ENCODE results near the gene SLC44A5. TPM values are rescaled to one million over a fixed set of nuclear protein-coding genes. Genes with fewer than 3 reads are reported as not detected.

The SLC44A5 gene
- total RNA-seq, 1 experiment from 2014 or later, result 0.80 TPM

DNA sequence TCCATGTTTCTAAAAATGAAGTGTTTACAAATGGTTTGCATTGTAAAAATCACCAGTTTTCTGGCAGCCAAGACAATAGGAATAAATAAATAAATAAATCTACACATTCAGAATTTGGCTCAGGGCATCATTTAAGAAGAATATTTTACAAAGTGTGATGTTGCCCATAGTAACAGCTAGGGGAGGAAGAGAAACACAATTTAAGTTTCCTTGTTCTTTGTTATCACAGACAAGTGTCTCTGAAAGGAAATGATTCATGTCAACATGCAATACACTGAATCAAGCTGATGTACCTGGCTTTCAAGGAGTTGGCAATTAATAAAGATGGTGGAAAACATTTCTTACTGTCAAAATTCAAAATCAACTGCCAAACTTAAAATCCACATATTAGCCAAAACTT is 402.1 kb downstream of the SLC44A5 start:
- TF ChIP-seq, protein P1, sequence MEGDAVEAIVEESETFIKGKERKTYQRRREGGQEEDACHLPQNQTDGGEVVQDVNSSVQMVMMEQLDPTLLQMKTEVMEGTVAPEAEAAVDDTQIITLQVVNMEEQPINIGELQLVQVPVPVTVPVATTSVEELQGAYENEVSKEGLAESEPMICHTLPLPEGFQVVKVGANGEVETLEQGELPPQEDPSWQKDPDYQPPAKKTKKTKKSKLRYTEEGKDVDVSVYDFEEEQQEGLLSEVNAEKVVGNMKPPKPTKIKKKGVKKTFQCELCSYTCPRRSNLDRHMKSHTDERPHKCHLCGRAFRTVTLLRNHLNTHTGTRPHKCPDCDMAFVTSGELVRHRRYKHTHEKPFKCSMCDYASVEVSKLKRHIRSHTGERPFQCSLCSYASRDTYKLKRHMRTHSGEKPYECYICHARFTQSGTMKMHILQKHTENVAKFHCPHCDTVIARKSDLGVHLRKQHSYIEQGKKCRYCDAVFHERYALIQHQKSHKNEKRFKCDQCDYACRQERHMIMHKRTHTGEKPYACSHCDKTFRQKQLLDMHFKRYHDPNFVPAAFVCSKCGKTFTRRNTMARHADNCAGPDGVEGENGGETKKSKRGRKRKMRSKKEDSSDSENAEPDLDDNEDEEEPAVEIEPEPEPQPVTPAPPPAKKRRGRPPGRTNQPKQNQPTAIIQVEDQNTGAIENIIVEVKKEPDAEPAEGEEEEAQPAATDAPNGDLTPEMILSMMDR (conservative IDR thresholded peaks at IDR 0.05; ENCODE audit: low read depth, low read length), result no peak
- no peak for TF ChIP-seq EZH2 (IDR thresholded peaks at IDR 0.05; ENCODE audit: borderline replicate concordance, low read depth, low read length, poor library complexity, severe bottlenecking)
- no peaks in the 10 kb centered on the region for H3K4me1 ChIP-seq (ENCODE audit: insufficient read depth, low read length, poor library complexity, severe bottlenecking)
- H3K27me3 ChIP-seq (replicated peaks; ENCODE audit: insufficient read depth, low read depth, low read length, poor library complexity), result peaks cover 25% of the 10 kb centered on the region
- no peaks in the 10 kb centered on the region for H3K9me3 ChIP-seq (ENCODE audit: low read depth, low read length, poor library complexity, severe bottlenecking)
- ChIA-PET POLR2A (ENCODE audit: low non-redundant PET) (no interaction called here), CTCF (no interaction called here)
- no peak for DNase-seq (ENCODE audit: low spot score)
- intact Hi-C loops (cut with micrococcal nuclease; ENCODE audit: unreplicated experiment), result no loop called here
- H3K4me3 ChIP-seq (ENCODE audit: low read depth, low read length, poor library complexity, severe bottlenecking), result no peak overlapping the region
- no peak overlapping the region for H3K27ac ChIP-seq (ENCODE audit: low read depth, low read length, poor library complexity, severe bottlenecking)
- BruUV-seq (replicated peaks), result no TSS peak
- H3K36me3 ChIP-seq (ENCODE audit: insufficient read depth, low read length, poor library complexity, severe bottlenecking), result no peaks in the 10 kb centered on the region

DNA sequence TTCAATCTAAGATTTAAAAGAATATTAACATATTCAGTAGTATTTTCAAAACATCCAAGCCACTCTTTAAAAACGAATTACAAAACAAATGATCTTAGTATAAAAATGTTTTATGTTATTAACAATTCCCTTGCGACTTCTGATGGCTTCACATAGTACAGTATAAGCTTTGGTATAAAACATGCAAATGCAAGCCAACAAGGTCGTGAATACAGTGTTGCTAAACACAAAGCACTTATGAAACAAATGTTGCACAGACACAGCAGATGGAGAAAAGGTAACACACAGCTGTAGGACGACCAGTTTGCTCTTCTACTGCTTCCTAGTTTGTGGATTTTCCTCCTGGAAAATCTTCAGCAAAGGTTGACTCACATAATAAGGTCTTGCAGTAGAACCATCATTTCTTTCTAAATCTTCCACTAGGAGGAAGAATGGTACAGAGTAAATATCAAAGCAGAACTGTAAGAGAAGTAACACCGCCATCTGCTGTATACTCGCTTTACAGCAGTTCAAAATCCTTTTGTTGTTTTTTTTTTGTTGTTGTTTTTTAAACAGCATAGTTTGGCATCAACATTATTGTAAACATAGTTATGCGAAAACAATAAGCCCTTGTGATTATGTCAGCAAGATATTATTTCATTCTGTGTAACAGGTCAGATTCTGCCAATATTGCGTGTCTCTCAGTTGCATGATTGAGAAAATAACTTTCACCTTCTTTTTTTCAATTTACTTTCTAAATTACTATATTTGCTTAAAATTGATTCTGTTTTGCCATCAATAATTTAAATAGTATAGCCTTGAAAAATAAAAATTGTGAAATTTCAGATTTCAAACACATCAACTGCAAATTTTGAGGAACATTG is 407.3 kb downstream of the SLC44A5 start:
- DNase-seq (ENCODE audit: low spot score), result peak; percentile 51
- no peaks in the 10 kb centered on the region for H3K36me3 ChIP-seq (ENCODE audit: insufficient read depth, low read length, poor library complexity, severe bottlenecking)
- no peaks in the 10 kb centered on the region for H3K4me1 ChIP-seq (ENCODE audit: insufficient read depth, low read length, poor library complexity, severe bottlenecking)
- TF ChIP-seq EZH2 (IDR thresholded peaks at IDR 0.05; ENCODE audit: borderline replicate concordance, low read depth, low read length, poor library complexity, severe bottlenecking), result no peak
- TF ChIP-seq, protein P1 (conservative IDR thresholded peaks at IDR 0.05; ENCODE audit: low read depth, low read length), result peak; percentile 84
- no peak overlapping the region for H3K4me3 ChIP-seq (ENCODE audit: low read depth, low read length, poor library complexity, severe bottlenecking)
- H3K9me3 ChIP-seq (ENCODE audit: low read depth, low read length, poor library complexity, severe bottlenecking), result no peaks in the 10 kb centered on the region
- no TSS peak for BruUV-seq (replicated peaks)
- H3K27me3 ChIP-seq (replicated peaks; ENCODE audit: insufficient read depth, low read depth, low read length, poor library complexity), result peaks cover 45% of the 10 kb centered on the region
- CTCF ChIA-PET, result interaction anchor here (1.2 kb wide), 1 partner anchor 432 kb away, joined by 4 read pairs; no protein-coding TSS in a partner anchor
- POLR2A ChIA-PET (ENCODE audit: low non-redundant PET), result no interaction called here
- intact Hi-C loops (cut with micrococcal nuclease; ENCODE audit: unreplicated experiment), result loop anchor here (1.0 kb wide), 1 partner anchor 431 kb away; no protein-coding TSS in a partner anchor
- no peak overlapping the region for H3K27ac ChIP-seq (ENCODE audit: low read depth, low read length, poor library complexity, severe bottlenecking)

DNA sequence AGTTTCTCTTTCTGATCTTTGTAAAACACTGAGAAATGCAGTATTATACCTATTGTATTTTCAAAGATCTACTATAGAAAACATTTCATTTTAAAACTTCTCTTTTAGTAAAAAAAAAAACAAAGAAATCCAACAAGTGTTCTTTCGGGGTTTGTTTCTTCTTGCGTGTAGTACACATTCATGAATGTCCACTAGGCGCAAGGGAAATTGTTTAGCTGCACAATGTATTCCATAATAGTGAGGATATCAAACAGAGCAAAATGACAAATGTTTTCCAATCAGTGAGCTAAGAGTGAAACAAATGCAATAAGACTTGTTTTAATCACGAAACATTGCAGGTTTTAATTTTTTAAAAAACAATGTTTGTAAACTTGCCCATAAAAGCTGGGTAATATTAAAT is 408.2 kb downstream of the SLC44A5 start:
- no TSS peak for BruUV-seq (replicated peaks)
- no peak for DNase-seq (ENCODE audit: low spot score)
- CTCF ChIA-PET, result interaction anchor here (0.6 to 1.2 kb wide), 2 partner anchors 206 to 431 kb away, joined by 4 to 6 read pairs; no protein-coding TSS in a partner anchor
- TF ChIP-seq, protein P1 (conservative IDR thresholded peaks at IDR 0.05; ENCODE audit: low read depth, low read length), result no peak
- no peak for TF ChIP-seq EZH2 (IDR thresholded peaks at IDR 0.05; ENCODE audit: borderline replicate concordance, low read depth, low read length, poor library complexity, severe bottlenecking)
- no peaks in the 10 kb centered on the region for H3K36me3 ChIP-seq (ENCODE audit: insufficient read depth, low read length, poor library complexity, severe bottlenecking)
- intact Hi-C loops (cut with micrococcal nuclease; ENCODE audit: unreplicated experiment), result loop anchor here (1.0 kb wide), 1 partner anchor 430 kb away; no protein-coding TSS in a partner anchor
- no peaks in the 10 kb centered on the region for H3K4me1 ChIP-seq (ENCODE audit: insufficient read depth, low read length, poor library complexity, severe bottlenecking)
- H3K4me3 ChIP-seq (ENCODE audit: low read depth, low read length, poor library complexity, severe bottlenecking), result no peak overlapping the region
- H3K27ac ChIP-seq (ENCODE audit: low read depth, low read length, poor library complexity, severe bottlenecking), result no peak overlapping the region
- H3K27me3 ChIP-seq (replicated peaks; ENCODE audit: insufficient read depth, low read depth, low read length, poor library complexity), result peaks cover 50% of the 10 kb centered on the region
- POLR2A ChIA-PET (ENCODE audit: low non-redundant PET), result no interaction called here
- no peaks in the 10 kb centered on the region for H3K9me3 ChIP-seq (ENCODE audit: low read depth, low read length, poor library complexity, severe bottlenecking)
